Mesendoderm (in vitro differentiated cells): ENCODE measurements around the gene ZBTB46.
"Not testable (repeated sequence)": the region's sequence is repeated elsewhere in the genome, so short reads cannot be mapped to it uniquely, and the experiment has no call there.

Source experiments
- DNase-seq: peaks from one replicate; pipeline ENCODE4 v3.0.0; 2013
- H2AK5ac ChIP-seq: 2 replicates; pipeline ENCODE4 v1.6.1; 2013; ENCODE audit warnings: low read length, inconsistent platforms
- H2BK120ac ChIP-seq: 2 replicates; pipeline ENCODE4 v1.6.1; 2013; ENCODE audit warnings: low read depth, mild to moderate bottlenecking, low read length, moderate library complexity, mixed read lengths
- H2BK15ac ChIP-seq: replicated peaks from 2 replicates; pipeline ENCODE4 v1.6.1; 2013; ENCODE audit warnings: low read depth, mild to moderate bottlenecking, moderate library complexity
- H2BK5ac ChIP-seq: 2 replicates; pipeline ENCODE4 v1.6.1; 2013; ENCODE audit warnings: low read length, inconsistent platforms
- H3K18ac ChIP-seq: 2 replicates; pipeline ENCODE4 v1.6.1; 2013; ENCODE audit warnings: mild to moderate bottlenecking, low read length, mixed read lengths
- H3K23ac ChIP-seq: one replicate; pipeline ENCODE4 v1.6.1; 2013; ENCODE audit warnings: low read length
- H3K27ac ChIP-seq: 2 replicates; pipeline ENCODE4 v1.5.1; 2013; ENCODE audit warnings: low read depth, mild to moderate bottlenecking, inconsistent platforms, low read length, moderate library complexity
- H3K27me3 ChIP-seq: 2 replicates; pipeline ENCODE4 v1.6.1; 2013; ENCODE audit warnings: low read length, control low read depth, mild to moderate bottlenecking, inconsistent platforms; ENCODE audit not compliant: insufficient read depth, poor library complexity
- H3K36me3 ChIP-seq: 2 replicates; pipeline ENCODE4 v1.6.1; 2013; ENCODE audit warnings: low read length, inconsistent platforms; ENCODE audit not compliant: control insufficient read depth, insufficient read depth
- H3K4ac ChIP-seq: one replicate; pipeline ENCODE4 v1.6.1; 2013; ENCODE audit warnings: low read depth, mild to moderate bottlenecking, low read length, moderate library complexity
- H3K4me1 ChIP-seq: 2 replicates; pipeline ENCODE4 v1.6.1; 2013; ENCODE audit warnings: low read depth, low read length, inconsistent platforms; ENCODE audit not compliant: control insufficient read depth
- H3K4me2 ChIP-seq: 2 replicates; pipeline ENCODE4 v1.6.1; 2013; ENCODE audit warnings: low read length
- H3K4me3 ChIP-seq: 2 replicates; pipeline ENCODE4 v1.5.1; 2013; ENCODE audit warnings: mild to moderate bottlenecking, low read length
- H3K56ac ChIP-seq: one replicate; pipeline ENCODE4 v1.6.1; 2013; ENCODE audit warnings: low read length
- H3K79me1 ChIP-seq: 2 replicates; pipeline ENCODE4 v1.6.1; 2013; ENCODE audit warnings: low read length, inconsistent platforms
- H3K79me2 ChIP-seq: 2 replicates; pipeline ENCODE4 v1.6.1; 2013; ENCODE audit warnings: mild to moderate bottlenecking, low read length; ENCODE audit not compliant: control insufficient read depth, insufficient read depth
- H3K9ac ChIP-seq: 2 replicates; pipeline ENCODE4 v1.6.1; 2013; ENCODE audit warnings: low read length, inconsistent platforms
- H4K5ac ChIP-seq: one replicate; pipeline ENCODE4 v1.6.1; 2013; ENCODE audit warnings: low read length
- H4K8ac ChIP-seq: one replicate; pipeline ENCODE4 v1.6.1; 2013; ENCODE audit warnings: low read depth, mild to moderate bottlenecking, control low read depth, low read length, moderate library complexity
- WGBS: extraction: QIAGEN DNeasy Blood & Tissue Kit; methylation state at CpG from one replicate; pipeline ENCODE4 v1.1.7; 2013; ENCODE audit warnings: low lambda C conversion rate, missing lambda C conversion rate; ENCODE audit not compliant: insufficient coverage; ENCODE audit errors: extremely low coverage; 5-methylcytosine and 5-hydroxymethylcytosine counted together

The ZBTB46 gene

GRCh38 chr20:63802469-63803240 lies 28.4 kb downstream of the ZBTB46 start:
- H3K79me1 ChIP-seq: peaks cover 5% of the 10 kb centered on the region
- H3K27ac ChIP-seq: no peak overlapping the region

DNA sequence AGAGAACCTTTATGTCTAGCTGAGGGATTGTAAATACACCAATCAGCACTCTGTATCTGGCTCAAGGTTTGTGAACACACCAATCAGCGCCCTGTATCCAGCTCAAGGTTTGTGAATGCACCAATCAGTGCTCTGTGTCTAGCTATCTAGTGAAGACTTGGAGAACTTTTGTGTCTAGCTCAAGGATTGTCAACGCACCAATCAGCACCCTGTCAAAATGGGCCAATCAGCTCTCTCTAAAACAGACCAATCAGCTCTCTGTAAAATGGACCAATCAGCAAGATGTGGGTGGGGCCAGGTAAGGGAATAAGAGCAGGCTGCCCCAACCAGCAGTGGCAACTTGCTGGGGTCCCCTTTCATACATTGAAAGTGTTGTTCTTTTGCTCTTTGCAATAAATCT lies 29.9 kb downstream of the ZBTB46 start:
- not testable (repeated sequence) for H3K4me2 ChIP-seq, H4K8ac ChIP-seq, H3K27me3 ChIP-seq, H2BK15ac ChIP-seq, H2AK5ac ChIP-seq, H3K9ac ChIP-seq, H3K18ac ChIP-seq, H3K79me2 ChIP-seq, H3K4me1 ChIP-seq, H3K23ac ChIP-seq, H2BK5ac ChIP-seq, H4K5ac ChIP-seq, H3K79me1 ChIP-seq, H3K27ac ChIP-seq, H2BK120ac ChIP-seq, H3K4me3 ChIP-seq, H3K56ac ChIP-seq, H3K36me3 ChIP-seq, DNase-seq, H3K4ac ChIP-seq
- no CpG with 5 or more reads among the region's 2 CpGs for WGBS

More at GRCh38 chr20:63802469-63803240, 28.4 kb downstream of the ZBTB46 start:
- Histone ChIP-seq H3K18ac (no peak overlapping the region), H3K79me2 (no peaks in the 10 kb centered on the region), H3K4me2 (no peak overlapping the region), H3K56ac (no peak overlapping the region), H3K27me3 (no peaks in the 10 kb centered on the region), H2BK5ac (no peak overlapping the region), H4K8ac (no peak overlapping the region), H3K4me1 (no peaks in the 10 kb centered on the region), H4K5ac (no peak overlapping the region), H2BK120ac (no peak overlapping the region), H2AK5ac (no peak overlapping the region), H3K4me3 (no peak overlapping the region), H3K36me3 (no peaks in the 10 kb centered on the region), H3K23ac (no peak overlapping the region), H3K9ac (no peak overlapping the region), H3K4ac (no peak overlapping the region), H2BK15ac (no peak overlapping the region)
- WGBS: no CpG with 5 or more reads among the region's 51 CpGs
- no peak for DNase-seq

DNA sequence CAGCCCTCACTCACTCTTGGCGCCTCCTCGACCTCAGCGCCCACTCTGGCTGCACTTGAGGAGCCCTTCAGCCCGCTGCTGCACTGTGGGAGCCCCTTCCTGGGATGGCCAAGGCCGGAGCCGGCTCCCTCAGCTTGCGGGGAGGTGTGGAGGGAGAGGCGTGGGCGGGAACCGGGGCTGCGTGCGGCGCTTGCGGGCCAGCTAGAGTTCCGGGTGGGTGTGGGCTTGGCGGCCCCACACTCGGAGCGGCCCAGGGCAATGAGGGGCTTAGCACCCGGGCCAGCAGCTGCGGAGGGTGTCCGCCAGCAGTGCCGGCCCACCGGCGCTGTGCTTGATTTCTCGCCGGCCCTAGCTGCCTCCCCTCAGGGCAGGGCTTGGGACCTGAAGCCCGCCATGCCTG lies 30.7 kb downstream of the ZBTB46 start:
- H3K4ac ChIP-seq, H2BK15ac ChIP-seq, H3K4me2 ChIP-seq, H3K9ac ChIP-seq, H3K79me1 ChIP-seq, H2AK5ac ChIP-seq, H3K56ac ChIP-seq, H4K5ac ChIP-seq, H2BK120ac ChIP-seq, H2BK5ac ChIP-seq, H3K23ac ChIP-seq, H3K27ac ChIP-seq, H3K18ac ChIP-seq, H3K4me1 ChIP-seq, H4K8ac ChIP-seq, H3K36me3 ChIP-seq, H3K79me2 ChIP-seq, H3K4me3 ChIP-seq, DNase-seq, H3K27me3 ChIP-seq: not testable (repeated sequence)
- no CpG with 5 or more reads among the region's 27 CpGs for WGBS

- H3K27ac ChIP-seq, H3K36me3 ChIP-seq, H2AK5ac ChIP-seq, H3K4ac ChIP-seq, H3K9ac ChIP-seq, DNase-seq, H3K23ac ChIP-seq, H3K4me3 ChIP-seq, H2BK120ac ChIP-seq, H3K79me1 ChIP-seq, H4K8ac ChIP-seq, H4K5ac ChIP-seq, H3K56ac ChIP-seq, H3K4me1 ChIP-seq, H3K4me2 ChIP-seq, H3K79me2 ChIP-seq, H2BK5ac ChIP-seq, H3K27me3 ChIP-seq, H2BK15ac ChIP-seq, H3K18ac ChIP-seq: not testable (repeated sequence)
- no CpG with 5 or more reads among the region's 5 CpGs for WGBS
Observed at GRCh38 chr20:63799127-63799526, 31.9 kb downstream of the ZBTB46 start.

DNA sequence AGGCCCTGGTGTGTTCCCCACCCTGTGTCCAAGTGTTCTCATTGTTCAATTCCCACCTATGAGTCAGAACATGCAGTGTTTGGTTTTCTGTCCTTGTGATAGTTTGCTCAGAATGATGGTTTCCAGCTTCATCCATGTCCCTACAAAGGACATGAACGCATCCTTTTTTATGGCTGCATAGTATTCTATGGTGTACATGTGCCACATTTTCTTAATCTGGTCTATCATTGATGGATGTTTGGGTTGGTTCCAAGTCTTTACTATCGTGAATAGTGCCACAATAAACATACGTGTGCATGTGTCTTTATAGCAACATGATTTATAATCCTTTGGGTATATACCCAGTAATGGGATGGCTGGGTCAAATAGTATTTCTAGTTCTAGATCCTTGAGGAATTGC lies 33.9 kb downstream of the ZBTB46 start:
- not testable (repeated sequence) for H3K36me3 ChIP-seq, H3K56ac ChIP-seq, H3K23ac ChIP-seq, H3K4me2 ChIP-seq, H3K4ac ChIP-seq, H2BK120ac ChIP-seq, H3K27ac ChIP-seq, H3K79me2 ChIP-seq, H4K5ac ChIP-seq, H3K18ac ChIP-seq, H2BK15ac ChIP-seq, H3K79me1 ChIP-seq, H4K8ac ChIP-seq, H3K9ac ChIP-seq, H3K27me3 ChIP-seq, H3K4me1 ChIP-seq, H3K4me3 ChIP-seq, H2AK5ac ChIP-seq, DNase-seq, H2BK5ac ChIP-seq
- no CpG with 5 or more reads among the region's 3 CpGs for WGBS
